Measurements from ENCODE around the gene GSG1L.

GSG1L gene

DNA sequence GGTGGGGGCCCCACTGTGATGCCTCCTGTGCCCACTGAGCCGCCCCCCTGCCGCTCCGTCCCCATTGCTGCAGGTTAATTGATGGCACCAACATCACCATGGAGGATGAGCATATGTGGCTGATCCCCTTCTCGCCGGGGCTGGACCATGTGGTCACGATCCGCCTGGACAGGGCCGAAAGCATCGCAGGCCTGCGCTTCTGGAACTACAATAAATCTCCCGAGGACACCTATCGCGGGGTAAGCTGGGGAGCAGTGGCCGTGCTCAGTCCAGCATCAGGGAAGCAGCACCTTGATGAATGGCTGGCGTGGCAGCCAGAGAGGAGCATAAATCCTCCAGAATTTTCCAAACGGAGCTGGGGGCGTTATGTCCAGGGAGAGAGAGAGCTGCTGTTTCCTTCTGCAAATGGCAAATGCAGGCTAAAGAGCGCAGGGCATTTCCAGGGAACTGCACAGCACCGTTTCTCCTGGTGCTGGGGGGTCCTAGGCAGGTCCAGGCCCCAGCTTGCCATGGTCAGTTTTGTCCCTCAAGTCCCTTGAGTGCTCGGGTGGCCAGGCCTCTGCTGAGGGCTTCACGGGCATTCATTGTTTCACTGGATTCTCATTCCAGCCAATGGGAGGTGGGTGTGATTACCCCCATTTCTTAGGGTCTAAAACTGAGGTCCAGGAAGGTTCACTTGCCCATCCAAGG lies 297.1 kb downstream of the GSG1L start:
- Mint-ChIP-seq H3K4me1 (ENCODE audit: low read depth) (no peaks in the 10 kb centered on the region), H3K4me3 (no peak overlapping the region), H3K36me3 (peaks cover 12% of the 10 kb centered on the region), H3K27me3 (no peaks in the 10 kb centered on the region), H3K9me3 (ENCODE audit: low read depth) (no peaks in the 10 kb centered on the region), H3K27ac (no peak overlapping the region)

- Mint-ChIP-seq H3K27ac (no peak overlapping the region), H3K27me3 (no peaks in the 10 kb centered on the region), H3K36me3 (peaks cover 12% of the 10 kb centered on the region), H3K4me3 (no peak overlapping the region), H3K9me3 (ENCODE audit: low read depth) (no peaks in the 10 kb centered on the region), H3K4me1 (ENCODE audit: low read depth) (no peaks in the 10 kb centered on the region)
Measured at GRCh38 chr16:27764869-27765675, 298.4 kb downstream of the GSG1L start.

GRCh38 chr16:27764427-27764826 lies 299.1 kb downstream of the GSG1L start:
- H3K36me3 Mint-ChIP-seq: peaks cover 12% of the 10 kb centered on the region

DNA sequence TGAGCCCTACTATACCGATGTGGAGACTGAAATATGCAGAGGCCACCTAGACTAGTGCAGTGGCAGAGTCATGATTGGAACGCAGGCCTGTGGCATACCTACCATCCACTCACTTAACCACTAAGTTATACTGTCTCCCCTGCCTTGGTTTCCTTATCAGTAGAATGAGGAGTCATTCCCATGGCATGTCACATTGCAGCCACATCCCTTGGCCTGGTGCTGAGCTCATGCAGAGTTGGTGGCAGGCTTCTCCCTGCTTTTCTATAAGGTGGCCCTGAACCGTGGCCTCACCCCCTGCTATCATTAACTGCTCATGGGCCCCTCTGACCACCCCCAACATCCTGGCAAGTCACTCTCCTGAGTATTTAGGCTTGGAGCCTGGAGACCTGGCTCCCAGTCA lies 301.1 kb downstream of the GSG1L start:
- H3K36me3 Mint-ChIP-seq: peaks cover 22% of the 10 kb centered on the region
- no peak overlapping the region for H3K4me3 Mint-ChIP-seq
- H3K27me3 Mint-ChIP-seq: no peaks in the 10 kb centered on the region
- no peaks in the 10 kb centered on the region for H3K9me3 Mint-ChIP-seq (ENCODE audit: low read depth)
- H3K4me1 Mint-ChIP-seq (ENCODE audit: low read depth): no peaks in the 10 kb centered on the region
- H3K27ac Mint-ChIP-seq: no peak overlapping the region

More at GRCh38 chr16:27764427-27764826, 299.1 kb downstream of the GSG1L start:
- H3K4me3 Mint-ChIP-seq: no peak overlapping the region
- H3K27ac Mint-ChIP-seq: no peak overlapping the region
- H3K4me1 Mint-ChIP-seq (ENCODE audit: low read depth): no peaks in the 10 kb centered on the region
- no peaks in the 10 kb centered on the region for H3K9me3 Mint-ChIP-seq (ENCODE audit: low read depth)
- H3K27me3 Mint-ChIP-seq: no peaks in the 10 kb centered on the region

- Mint-ChIP-seq H3K27me3 (no peaks in the 10 kb centered on the region), H3K36me3 (peaks cover 24% of the 10 kb centered on the region), H3K27ac (no peak overlapping the region), H3K9me3 (ENCODE audit: low read depth) (no peaks in the 10 kb centered on the region), H3K4me1 (ENCODE audit: low read depth) (no peaks in the 10 kb centered on the region), H3K4me3 (no peak overlapping the region)
Measured at GRCh38 chr16:27761816-27762215, 301.7 kb downstream of the GSG1L start.

GRCh38 chr16:27760789-27761176 lies 302.7 kb downstream of the GSG1L start:
- Mint-ChIP-seq H3K4me1 (ENCODE audit: low read depth) (no peaks in the 10 kb centered on the region), H3K4me3 (no peak overlapping the region), H3K27ac (no peak overlapping the region), H3K36me3 (peaks cover 26% of the 10 kb centered on the region), H3K9me3 (ENCODE audit: low read depth) (no peaks in the 10 kb centered on the region), H3K27me3 (no peaks in the 10 kb centered on the region)

- H3K36me3 Mint-ChIP-seq: peaks cover 26% of the 10 kb centered on the region
- no peaks in the 10 kb centered on the region for H3K4me1 Mint-ChIP-seq (ENCODE audit: low read depth)
- H3K4me3 Mint-ChIP-seq: no peak overlapping the region
- no peaks in the 10 kb centered on the region for H3K9me3 Mint-ChIP-seq (ENCODE audit: low read depth)
- H3K27ac Mint-ChIP-seq: no peak overlapping the region
- H3K27me3 Mint-ChIP-seq: no peaks in the 10 kb centered on the region
Measured at GRCh38 chr16:27759967-27760788, 303.3 kb downstream of the GSG1L start.

DNA sequence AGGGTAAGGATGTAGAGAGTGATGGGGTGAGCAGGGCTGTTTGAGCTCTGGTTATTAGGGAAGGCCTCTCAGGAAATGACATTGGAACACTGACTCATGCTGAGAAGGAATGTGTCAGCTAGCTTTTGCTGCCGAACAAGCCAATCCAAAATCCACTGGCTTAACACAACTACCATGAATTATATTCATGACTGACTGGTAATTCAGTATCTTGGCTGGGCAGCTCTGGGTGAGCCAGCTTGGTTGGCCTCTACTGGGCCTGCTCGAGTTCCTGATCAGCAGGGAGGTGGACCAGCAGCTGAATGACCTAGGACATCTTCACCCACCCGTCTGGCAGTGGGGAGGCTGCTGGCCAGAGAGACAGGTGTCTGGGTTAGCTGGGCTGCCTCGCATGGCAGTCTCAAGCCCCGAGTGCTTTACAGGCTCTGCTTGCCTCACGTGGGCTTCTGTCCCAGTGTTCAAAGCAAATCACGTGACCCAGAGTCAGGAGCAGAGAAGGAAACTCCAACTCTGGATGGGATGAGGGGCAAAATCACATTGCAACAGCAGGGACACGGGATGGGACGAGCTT lies 304.1 kb downstream of the GSG1L start:
- H3K27me3 Mint-ChIP-seq: no peaks in the 10 kb centered on the region
- H3K4me1 Mint-ChIP-seq (ENCODE audit: low read depth): no peaks in the 10 kb centered on the region
- peaks cover 24% of the 10 kb centered on the region for H3K36me3 Mint-ChIP-seq
- H3K27ac Mint-ChIP-seq: no peak overlapping the region
- no peak overlapping the region for H3K4me3 Mint-ChIP-seq
- no peaks in the 10 kb centered on the region for H3K9me3 Mint-ChIP-seq (ENCODE audit: low read depth)

DNA sequence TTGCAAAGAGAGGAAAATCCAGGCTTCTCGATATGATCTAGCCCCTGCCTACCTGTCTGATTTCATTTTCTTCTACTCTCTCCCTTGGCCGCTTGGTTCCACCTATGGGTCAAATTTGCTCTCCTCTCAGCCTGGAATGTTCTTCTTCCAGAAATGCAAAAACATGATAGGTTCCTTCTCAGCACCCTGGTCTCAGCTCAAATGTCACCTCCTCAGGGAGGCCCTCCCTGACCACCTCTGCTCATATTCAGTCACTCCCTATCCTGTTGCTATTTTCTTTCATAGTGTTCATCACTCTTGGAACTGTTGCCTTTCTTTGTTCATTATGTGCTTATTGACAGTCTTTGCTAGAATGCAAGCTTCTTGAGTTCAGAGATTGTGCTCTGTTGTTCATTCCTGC lies 305.0 kb downstream of the GSG1L start:
- H3K27ac Mint-ChIP-seq: no peak overlapping the region
- H3K27me3 Mint-ChIP-seq: no peaks in the 10 kb centered on the region
- H3K4me1 Mint-ChIP-seq (ENCODE audit: low read depth): no peaks in the 10 kb centered on the region
- peaks cover 17% of the 10 kb centered on the region for H3K36me3 Mint-ChIP-seq
- no peaks in the 10 kb centered on the region for H3K9me3 Mint-ChIP-seq (ENCODE audit: low read depth)
- H3K4me3 Mint-ChIP-seq: no peak overlapping the region

GRCh38 chr16:27756206-27756970 lies 307.1 kb downstream of the GSG1L start:
- Mint-ChIP-seq H3K4me3 (no peak overlapping the region), H3K27me3 (no peaks in the 10 kb centered on the region), H3K4me1 (ENCODE audit: low read depth) (no peaks in the 10 kb centered on the region), H3K9me3 (ENCODE audit: low read depth) (no peaks in the 10 kb centered on the region), H3K36me3 (peaks cover 18% of the 10 kb centered on the region), H3K27ac (no peak overlapping the region)

DNA sequence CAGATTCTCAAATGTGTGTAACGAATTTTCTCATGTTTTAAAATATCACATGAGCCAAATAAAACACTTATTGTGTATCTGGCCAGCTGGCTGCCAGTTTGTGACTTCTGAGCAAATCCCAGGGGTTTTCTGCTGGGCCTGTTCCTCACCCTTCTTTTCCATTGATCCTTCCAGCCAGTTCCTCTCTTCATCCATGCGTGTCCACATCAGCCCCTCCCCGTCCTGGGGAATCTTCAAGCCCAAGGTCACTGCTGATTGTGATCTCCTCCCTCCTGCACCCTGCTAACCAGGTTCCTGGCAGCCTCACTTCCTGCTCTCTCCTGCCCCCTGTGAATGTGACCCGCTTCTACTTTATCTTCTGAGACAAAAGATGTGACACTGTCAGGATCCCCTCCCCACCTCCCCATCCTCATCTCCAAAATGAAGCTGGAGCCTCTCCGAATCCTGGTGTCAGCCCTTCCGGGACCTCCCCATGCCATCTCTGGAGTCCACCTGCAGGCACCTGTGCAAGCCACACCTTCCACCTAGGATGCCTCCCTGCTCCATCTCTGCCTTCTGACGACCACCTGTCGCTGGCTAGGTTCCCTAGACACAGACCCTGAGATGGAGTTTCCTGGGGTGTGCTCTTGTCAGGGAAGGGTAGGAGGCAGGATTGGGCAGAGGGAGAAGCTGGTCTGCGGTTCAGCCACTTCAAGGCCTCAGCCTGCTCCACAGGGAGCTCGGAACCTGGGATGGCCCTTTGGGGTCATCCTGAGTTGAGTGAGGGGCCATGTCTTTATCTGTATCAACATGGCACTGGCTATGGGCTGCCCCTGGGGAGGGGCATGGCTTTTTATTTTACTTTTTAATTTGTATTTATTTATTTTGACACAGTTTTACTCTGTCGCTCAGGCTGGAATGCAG lies 308.5 kb downstream of the GSG1L start:
- H3K27ac Mint-ChIP-seq: no peak overlapping the region
- H3K27me3 Mint-ChIP-seq: no peaks in the 10 kb centered on the region
- peaks cover 19% of the 10 kb centered on the region for H3K36me3 Mint-ChIP-seq
- H3K4me3 Mint-ChIP-seq: no peak overlapping the region
- no peaks in the 10 kb centered on the region for H3K9me3 Mint-ChIP-seq (ENCODE audit: low read depth)
- peaks cover under 1% of the 10 kb centered on the region for H3K4me1 Mint-ChIP-seq (ENCODE audit: low read depth)

DNA sequence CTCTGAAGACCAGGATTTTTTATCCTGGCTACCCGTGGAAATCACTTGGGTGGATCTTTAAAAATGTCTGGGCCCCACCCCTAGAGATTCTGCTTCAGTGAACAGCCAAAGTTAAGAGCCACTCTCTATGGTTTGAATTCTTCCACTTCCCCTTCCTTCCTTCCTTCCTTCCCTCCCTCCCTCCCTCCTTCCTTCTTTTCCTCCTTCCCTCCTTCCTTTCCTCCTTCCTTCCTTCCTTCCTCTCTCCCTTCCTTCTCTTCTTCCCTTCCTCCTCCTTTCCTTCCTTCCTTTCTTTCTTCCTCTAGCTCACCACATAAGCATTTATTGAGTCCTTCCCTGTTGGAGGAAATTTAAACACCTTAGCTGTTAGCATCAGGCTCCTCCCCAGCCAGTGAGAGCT lies 310.0 kb downstream of the GSG1L start:
- H3K36me3 Mint-ChIP-seq: peaks cover 23% of the 10 kb centered on the region
- H3K4me1 Mint-ChIP-seq (ENCODE audit: low read depth): peaks cover 6% of the 10 kb centered on the region
- H3K27me3 Mint-ChIP-seq: no peaks in the 10 kb centered on the region
- no peak overlapping the region for H3K27ac Mint-ChIP-seq
- H3K9me3 Mint-ChIP-seq (ENCODE audit: low read depth): no peaks in the 10 kb centered on the region
- H3K4me3 Mint-ChIP-seq: no peak overlapping the region

DNA sequence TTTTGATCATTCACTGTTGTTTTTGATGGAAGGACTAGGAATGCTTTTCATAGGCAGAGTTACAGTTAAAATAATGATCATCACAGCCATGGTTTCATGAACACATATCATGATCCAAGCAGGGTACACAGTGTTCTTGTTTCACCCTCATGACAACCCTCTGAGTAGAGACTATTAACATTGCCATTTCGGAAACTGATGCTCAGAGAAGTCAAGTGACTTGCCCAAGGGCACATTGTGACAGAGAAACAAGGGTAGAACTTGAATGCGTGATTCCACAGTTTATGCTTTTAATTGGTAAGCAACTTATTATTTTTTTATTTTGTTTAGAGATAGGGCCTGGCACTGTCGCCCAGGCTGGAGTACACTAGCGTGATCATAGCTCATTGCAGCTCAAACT lies 311.3 kb downstream of the GSG1L start:
- Mint-ChIP-seq H3K9me3 (ENCODE audit: low read depth) (no peaks in the 10 kb centered on the region), H3K27ac (no peak overlapping the region), H3K36me3 (peaks cover 11% of the 10 kb centered on the region), H3K27me3 (no peaks in the 10 kb centered on the region), H3K4me3 (no peak overlapping the region), H3K4me1 (ENCODE audit: low read depth) (peaks cover 10% of the 10 kb centered on the region)
